GM19240 (cell line): ENCODE measurements around the gene FKBP8.

ENCODE experiments used
- DNase-seq: peaks from one replicate; pipeline ENCODE4 v3.0.0; 2011; ENCODE audit warnings: low spot score; ENCODE audit not compliant: insufficient read length

The FKBP8 gene

GRCh38 chr19:18503337-18503970 lies 39.9 kb downstream of the FKBP8 start:
- no peak for DNase-seq

- no peak for DNase-seq
Measured at GRCh38 chr19:18502638-18503294, 40.6 kb downstream of the FKBP8 start.

GRCh38 chr19:18502246-18502637 lies 41.1 kb downstream of the FKBP8 start:
- DNase-seq, result no peak

- no peak for DNase-seq
Measured at GRCh38 chr19:18501832-18502231, 41.5 kb downstream of the FKBP8 start.

- DNase-seq, result no peak
Measured at GRCh38 chr19:18501351-18501750, 42.0 kb downstream of the FKBP8 start.

- DNase-seq, result no peak
Measured at GRCh38 chr19:18500799-18501198, 42.6 kb downstream of the FKBP8 start.

GRCh38 chr19:18500376-18500775 lies 43.0 kb downstream of the FKBP8 start:
- no peak for DNase-seq

- no peak for DNase-seq
Measured at GRCh38 chr19:18499055-18499775, 44.2 kb downstream of the FKBP8 start.

GRCh38 chr19:18496980-18497256 lies 46.5 kb downstream of the FKBP8 start:
- no peak for DNase-seq

- no peak for DNase-seq
Measured at GRCh38 chr19:18496167-18496979, 47.0 kb downstream of the FKBP8 start.

- DNase-seq, result no peak
Measured at GRCh38 chr19:18495204-18495911, 48.0 kb downstream of the FKBP8 start.

- no peak for DNase-seq
Measured at GRCh38 chr19:18494267-18494607, 49.1 kb downstream of the FKBP8 start.

- DNase-seq, result no peak
Measured at GRCh38 chr19:18493440-18494266, 49.7 kb downstream of the FKBP8 start.

GRCh38 chr19:18491995-18492953 lies 51.1 kb downstream of the FKBP8 start:
- no peak for DNase-seq

- no peak for DNase-seq
Measured at GRCh38 chr19:18490728-18491127, 52.6 kb downstream of the FKBP8 start.

- no peak for DNase-seq
Measured at GRCh38 chr19:18489627-18490184, 53.7 kb downstream of the FKBP8 start.

GRCh38 chr19:18488838-18489626 lies 54.3 kb downstream of the FKBP8 start:
- DNase-seq, result no peak

GRCh38 chr19:18488403-18488723 lies 55.0 kb downstream of the FKBP8 start:
- DNase-seq, result no peak
